Measurements from ENCODE around the gene PRKCE. TPM values are rescaled to one million over a fixed set of nuclear protein-coding genes. Genes with fewer than 3 reads are reported as not detected.

The PRKCE gene
- 14.0 TPM for total RNA-seq (2021; ENCODE audit: unreplicated experiment)
- polyA plus RNA-seq (2012; ENCODE audit: insufficient read length) = 8.1 TPM
- percentile 65 among the genes with signal in this experiment for Bru-seq, nascent RNA
- percentile 58 among the genes with signal in this experiment for BruChase-seq, experiment 1, labeled RNA remaining after a 2-hour chase
- percentile 60 among the genes with signal in this experiment for BruChase-seq, experiment 2, labeled RNA remaining after a 6-hour chase
- long read RNA-seq, partial matches to known transcripts = 3 of 9 reads
- long read RNA-seq, other reads (novel, unspliced or antisense) = 6 of 9 reads

- Histone ChIP-seq H3K36me3 (ENCODE audit: control insufficient read depth, insufficient read depth, low read length) (no peaks in the 10 kb centered on the region; the same call in 1 of the 2 replicates), H3K27ac (ENCODE audit: low read length) (peak within 1 kb of the TSS; percentile 75), H3K4me1 (ENCODE audit: control insufficient read depth, insufficient read depth, low read length) (peaks cover 16% of the 10 kb centered on the region; the same call in 1 of the 2 replicates), H3K4me3 (ENCODE audit: low read depth in 2 of 2, low read length in 2 of 2) (peak within 1 kb of the TSS; percentile 90 to 95), H3K27me3 (ENCODE audit: control insufficient read depth, insufficient read depth, low read length) (no peaks in the 10 kb centered on the region), H3K9me3 (ENCODE audit: control insufficient read depth, insufficient read depth, low read depth, low read length) (no peaks in the 10 kb centered on the region)
- ATAC-seq = peak; percentile 57
- in situ Hi-C loops (cut with HindIII; ENCODE audit: low pct_unique_long_range_greater_than_20kb, low sequenced_read_pairs) (no loop called here), intact Hi-C loops (cut with micrococcal nuclease; ENCODE audit: unreplicated experiment) (no loop called here)
- BruUV-seq (replicated peaks) = no TSS peak
- POLR2A ChIA-PET = interaction anchor here (0.7 to 1.2 kb wide), 3 partner anchors 138 to 276 kb away, joined by 3 read pairs; no protein-coding TSS in a partner anchor
- CTCF ChIA-PET = interaction anchor here (0.6 to 0.7 kb wide), 3 partner anchors 299 to 658 kb away, joined by 3 to 5 read pairs (median 4); no protein-coding TSS in a partner anchor
- no peak for TF ChIP-seq TCF7L2 (IDR thresholded peaks at IDR 0.05; ENCODE audit: low read depth, low read length)
- TF ChIP-seq POLR2AphosphoS5 (IDR thresholded peaks at IDR 0.05; ENCODE audit: low read depth, low read length) = no peak
- no peak for TF ChIP-seq CTCF (IDR thresholded peaks at IDR 0.05)
- TF ChIP-seq SIN3A (IDR thresholded peaks at IDR 0.05; ENCODE audit: borderline replicate concordance, insufficient read depth, low read depth, low read length) = no peak
- TF ChIP-seq REST (IDR thresholded peaks at IDR 0.05; ENCODE audit: insufficient read depth in 1 of 2, low read depth in 2 of 2, low read length in 1 of 2) = no peak
- DNase-seq (ENCODE audit: low read depth, low spot score) = no peak
Observed at GRCh38 chr2:45651415-45652089, at the start of gene PRKCE. PRKCE (plus strand) TSS chr2:45651675.

GRCh38 chr2:45602624-45603023, 48.9 kb upstream of the PRKCE start:
- intact Hi-C loops (cut with micrococcal nuclease; ENCODE audit: unreplicated experiment) = no loop called here
- H3K9me3 ChIP-seq (ENCODE audit: control insufficient read depth, insufficient read depth, low read depth, low read length) = no peaks in the 10 kb centered on the region
- DNase-seq (ENCODE audit: low read depth, low spot score) (no peak), ATAC-seq (no peak)
- TF ChIP-seq POLR2AphosphoS5 (IDR thresholded peaks at IDR 0.05; ENCODE audit: low read depth, low read length) (no peak), TCF7L2 (IDR thresholded peaks at IDR 0.05; ENCODE audit: low read depth, low read length) (no peak), REST (IDR thresholded peaks at IDR 0.05; ENCODE audit: insufficient read depth in 1 of 2, low read depth in 2 of 2, low read length in 1 of 2) (no peak), SIN3A (IDR thresholded peaks at IDR 0.05; ENCODE audit: borderline replicate concordance, insufficient read depth, low read depth, low read length) (no peak), CTCF (IDR thresholded peaks at IDR 0.05) (no peak)
- ChIA-PET POLR2A (no interaction called here), CTCF (interaction anchor here (0.9 kb wide), 1 partner anchor 17 kb away, joined by 5 read pairs; no protein-coding TSS in a partner anchor)
- H3K27me3 ChIP-seq (ENCODE audit: control insufficient read depth, insufficient read depth, low read length) = no peaks in the 10 kb centered on the region
- no peak overlapping the region for H3K4me3 ChIP-seq (ENCODE audit: low read depth in 2 of 2, low read length in 2 of 2)
- no peak overlapping the region for H3K27ac ChIP-seq (ENCODE audit: low read length)
- no peaks in the 10 kb centered on the region for H3K4me1 ChIP-seq (ENCODE audit: control insufficient read depth, insufficient read depth, low read length)
- BruUV-seq (replicated peaks) = no TSS peak
- peaks cover 6% of the 10 kb centered on the region; the same call in 1 of the 2 replicates for H3K36me3 ChIP-seq (ENCODE audit: control insufficient read depth, insufficient read depth, low read length)
- in situ Hi-C loops (cut with HindIII; ENCODE audit: low pct_unique_long_range_greater_than_20kb, low sequenced_read_pairs) = no loop called here
